CD4-positive, alpha-beta T cell treated with Interferon alpha-2 for 1 hour (primary cell): ENCODE data around the gene ZDHHC23.

Experiments used
- DNase-seq, 2 donors: peaks; one replicate each; pipeline ENCODE4 v3.0.0-alpha.2; 2020 to 2022

Gene ZDHHC23, protein sequence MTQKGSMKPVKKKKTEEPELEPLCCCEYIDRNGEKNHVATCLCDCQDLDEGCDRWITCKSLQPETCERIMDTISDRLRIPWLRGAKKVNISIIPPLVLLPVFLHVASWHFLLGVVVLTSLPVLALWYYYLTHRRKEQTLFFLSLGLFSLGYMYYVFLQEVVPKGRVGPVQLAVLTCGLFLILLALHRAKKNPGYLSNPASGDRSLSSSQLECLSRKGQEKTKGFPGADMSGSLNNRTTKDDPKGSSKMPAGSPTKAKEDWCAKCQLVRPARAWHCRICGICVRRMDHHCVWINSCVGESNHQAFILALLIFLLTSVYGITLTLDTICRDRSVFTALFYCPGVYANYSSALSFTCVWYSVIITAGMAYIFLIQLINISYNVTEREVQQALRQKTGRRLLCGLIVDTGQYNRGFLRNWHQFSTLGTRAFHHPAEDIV

DNA sequence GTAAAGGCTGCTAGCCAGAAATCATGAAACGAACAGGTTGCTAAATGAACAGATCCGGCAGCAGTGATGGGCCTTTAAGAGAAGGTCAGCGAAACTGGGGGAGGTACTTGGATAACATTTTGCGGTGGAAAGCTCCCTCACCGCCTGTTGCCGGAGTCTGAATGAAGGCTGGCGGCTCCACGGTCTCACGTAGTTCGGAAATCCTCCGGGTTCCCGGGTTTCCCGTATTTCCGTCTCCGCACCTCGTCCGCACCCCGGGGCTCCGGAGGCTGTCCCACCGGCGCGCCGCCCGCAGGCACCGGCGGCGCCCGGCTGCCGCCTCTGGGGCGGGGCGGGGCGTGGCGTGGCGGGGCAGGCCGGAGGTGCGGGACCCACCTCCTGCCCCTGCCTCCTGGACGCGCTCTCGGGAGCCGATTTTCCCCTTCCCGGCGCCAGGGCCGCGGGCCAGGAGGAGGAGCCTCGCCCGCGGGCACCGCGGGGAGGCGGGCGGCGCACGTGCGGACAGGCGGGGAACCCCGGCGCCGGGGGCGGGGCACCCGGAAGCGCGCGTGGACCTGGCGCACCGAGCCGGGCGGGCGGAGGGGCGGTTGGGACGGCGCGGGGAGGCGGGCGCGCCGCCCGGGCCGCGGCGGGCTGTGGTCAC, at the start of gene ZDHHC23:
ZDHHC23 (plus strand) TSS at position 642 of the 643 bp plus-strand sequence. CDS start 790 bp downstream, outside the sequence.
- DNase-seq: peak; percentile 52 to 79

DNA sequence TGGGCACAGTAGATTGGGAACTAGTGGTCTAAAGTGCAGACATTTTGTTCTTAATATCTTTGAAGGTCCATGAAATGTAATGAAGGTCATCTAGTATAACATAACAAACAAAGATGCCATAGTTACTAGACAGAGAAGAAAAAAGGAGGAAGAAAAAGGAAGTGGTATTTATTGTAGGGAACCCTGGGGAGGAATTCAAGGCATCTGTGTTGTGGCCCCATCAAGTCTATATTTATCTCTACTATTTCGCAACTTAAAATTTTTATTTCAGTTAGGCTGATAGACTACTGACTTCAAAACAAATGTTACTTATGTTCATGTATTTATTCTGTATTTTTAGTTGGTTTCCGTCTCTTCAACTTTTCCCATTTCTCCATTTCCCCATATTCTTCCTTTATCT, 48.9 kb upstream of the ZDHHC23 start:
- no peak for DNase-seq

DNA sequence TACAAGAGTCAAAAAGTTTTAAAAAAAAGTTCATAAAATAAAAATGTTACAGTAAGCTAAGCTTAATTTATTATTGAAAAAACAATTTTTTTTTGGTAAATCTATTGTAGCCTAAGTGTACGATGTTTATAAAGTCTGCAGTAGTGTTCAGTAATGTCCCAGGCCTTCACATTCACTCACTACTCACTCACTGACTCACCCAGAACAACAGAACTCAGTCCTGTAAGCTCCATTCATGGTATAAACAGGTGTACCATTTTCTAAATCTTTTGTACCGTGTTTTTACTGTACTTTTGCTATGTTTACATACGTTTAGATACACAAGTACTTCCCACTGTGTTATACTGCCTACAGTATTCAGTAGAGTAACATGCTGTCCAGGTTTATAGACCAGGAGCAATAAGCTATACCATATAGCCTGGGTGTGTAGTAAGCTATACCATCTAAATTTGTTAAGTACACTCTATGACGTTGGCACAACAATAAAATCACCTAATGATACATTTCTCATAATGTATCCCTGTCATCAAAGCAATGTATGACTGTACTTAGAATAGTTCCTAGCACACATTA, 41.2 kb upstream of the ZDHHC23 start:
- DNase-seq: no peak

DNA sequence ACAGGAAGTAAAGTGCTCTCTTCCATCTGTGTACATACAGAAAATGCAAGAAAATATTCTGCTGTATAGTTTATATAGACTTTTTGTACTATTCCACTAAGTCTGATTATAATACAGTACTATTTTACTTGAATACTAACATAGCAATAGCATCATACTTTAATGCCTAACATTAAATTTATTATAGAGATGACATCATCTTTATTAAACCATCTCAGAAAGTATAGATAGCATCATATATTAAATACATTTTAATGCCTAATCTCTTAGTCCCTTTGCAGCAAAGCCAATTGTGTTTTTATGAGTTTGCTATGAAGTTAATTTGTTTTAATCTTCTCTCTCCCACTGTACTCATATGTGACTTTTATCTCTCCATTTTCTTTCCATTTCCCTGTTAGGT, 39.7 kb upstream of the ZDHHC23 start:
- no peak for DNase-seq

DNA sequence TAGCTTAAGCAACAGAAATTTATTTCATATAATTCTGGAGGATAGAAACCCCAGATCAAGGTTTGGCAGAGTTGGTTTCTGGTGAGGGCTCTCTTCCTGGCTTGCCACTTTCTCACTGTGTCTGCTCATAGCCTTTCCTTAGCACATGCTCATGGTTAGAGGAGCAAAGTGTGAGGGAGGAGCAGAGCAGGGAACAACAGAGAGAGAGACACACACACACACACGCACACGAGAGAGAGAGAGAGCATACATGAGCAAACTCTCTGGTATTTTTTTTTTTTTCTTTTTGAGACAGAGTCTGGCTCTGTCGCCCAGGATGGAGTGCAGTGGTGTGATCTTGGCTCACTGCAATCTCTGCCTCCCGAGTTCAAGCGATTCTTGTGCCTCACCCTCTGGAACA, 36.8 kb upstream of the ZDHHC23 start:
- DNase-seq: no peak

DNA sequence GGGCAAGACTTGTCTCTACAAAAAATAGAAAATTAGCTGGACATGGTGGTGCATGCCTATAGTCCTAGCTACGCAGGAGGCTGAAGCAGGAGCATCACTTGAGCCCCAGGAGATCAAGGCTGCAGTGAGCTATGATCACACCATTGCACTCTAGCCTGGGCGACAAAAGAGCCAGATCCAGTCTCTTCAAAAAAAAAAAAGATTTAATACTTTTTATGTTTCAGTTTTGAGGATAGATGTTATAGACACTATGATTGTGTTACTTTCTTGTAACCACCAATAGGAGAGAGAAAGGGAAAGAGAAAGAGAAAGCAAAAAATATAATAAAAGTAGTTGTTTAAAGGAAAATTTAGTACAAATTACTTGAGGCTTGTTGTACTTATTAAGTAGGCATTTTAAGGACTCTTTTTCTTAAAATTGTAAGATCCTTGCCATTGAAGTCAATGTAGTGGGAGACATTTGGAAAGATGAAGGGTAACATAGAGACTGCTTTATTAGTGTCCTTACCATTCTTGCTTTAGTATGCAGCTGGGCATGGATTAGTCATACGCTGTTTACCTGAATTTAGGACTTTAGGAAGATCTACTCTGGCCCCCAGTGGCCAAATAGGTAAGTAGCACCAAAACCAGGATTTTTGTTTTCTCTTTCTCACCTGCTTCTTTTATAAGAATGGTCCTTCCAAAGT, 35.1 kb upstream of the ZDHHC23 start:
- peak; percentile 5 to 67 for DNase-seq

DNA sequence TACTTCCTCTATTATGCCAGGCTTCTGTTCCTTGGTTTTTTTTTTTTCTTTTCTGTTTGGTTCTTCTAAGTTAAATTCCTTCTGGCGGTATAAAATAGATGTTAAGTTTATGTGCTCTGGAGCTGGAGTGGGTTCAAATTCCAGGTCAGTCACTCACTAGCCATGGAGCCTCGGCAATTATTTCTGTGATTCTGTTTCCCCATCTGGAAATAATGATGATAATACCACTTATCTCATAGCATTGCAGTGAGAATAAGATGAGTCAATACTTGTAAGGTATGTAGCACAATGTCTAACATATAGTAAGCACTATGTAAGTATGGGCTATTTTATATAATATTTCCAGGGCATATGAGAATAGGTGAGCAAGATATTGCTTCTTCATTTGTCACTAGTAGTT, 33.2 kb upstream of the ZDHHC23 start:
- DNase-seq: no peak

DNA sequence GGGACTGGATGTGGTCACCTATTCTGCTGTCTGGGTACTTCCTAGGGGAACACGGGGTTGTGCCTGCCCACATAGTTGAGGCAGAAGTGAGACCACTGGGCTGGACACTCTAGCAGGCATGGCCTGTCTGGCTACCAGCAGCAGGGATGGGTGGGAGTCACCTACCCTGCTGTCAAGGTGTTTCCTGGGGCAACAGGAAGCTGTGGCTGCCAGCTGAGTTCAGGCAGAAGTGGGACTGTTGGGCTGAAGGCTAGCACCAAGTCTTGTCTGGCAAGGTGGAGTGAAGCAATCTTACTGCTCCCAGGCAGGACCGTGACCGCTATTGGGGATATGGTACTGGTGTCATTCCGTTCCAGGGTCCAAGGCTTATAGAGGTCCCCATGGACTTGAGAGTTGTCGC, 20.3 kb upstream of the ZDHHC23 start:
- no peak for DNase-seq

DNA sequence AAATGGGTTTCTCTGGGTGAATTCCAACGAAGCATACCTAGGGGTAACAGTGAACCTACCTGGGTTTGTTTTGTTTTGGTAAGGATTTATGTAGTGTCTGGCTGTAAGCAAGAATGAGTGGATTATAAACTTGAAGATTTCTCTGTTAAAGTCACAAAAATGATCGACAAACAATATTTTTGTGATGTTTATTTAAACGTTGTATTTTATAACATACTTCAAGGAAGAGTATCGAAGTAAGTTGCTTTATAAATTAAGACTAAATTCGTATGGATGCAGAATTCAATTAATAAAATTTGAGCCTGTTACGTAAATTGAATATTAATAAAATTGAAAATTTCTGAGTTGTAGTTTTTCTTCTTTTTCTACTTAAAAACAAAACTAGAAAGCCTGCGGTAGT, 982 bp upstream of the ZDHHC23 start:
- no peak for DNase-seq

DNA sequence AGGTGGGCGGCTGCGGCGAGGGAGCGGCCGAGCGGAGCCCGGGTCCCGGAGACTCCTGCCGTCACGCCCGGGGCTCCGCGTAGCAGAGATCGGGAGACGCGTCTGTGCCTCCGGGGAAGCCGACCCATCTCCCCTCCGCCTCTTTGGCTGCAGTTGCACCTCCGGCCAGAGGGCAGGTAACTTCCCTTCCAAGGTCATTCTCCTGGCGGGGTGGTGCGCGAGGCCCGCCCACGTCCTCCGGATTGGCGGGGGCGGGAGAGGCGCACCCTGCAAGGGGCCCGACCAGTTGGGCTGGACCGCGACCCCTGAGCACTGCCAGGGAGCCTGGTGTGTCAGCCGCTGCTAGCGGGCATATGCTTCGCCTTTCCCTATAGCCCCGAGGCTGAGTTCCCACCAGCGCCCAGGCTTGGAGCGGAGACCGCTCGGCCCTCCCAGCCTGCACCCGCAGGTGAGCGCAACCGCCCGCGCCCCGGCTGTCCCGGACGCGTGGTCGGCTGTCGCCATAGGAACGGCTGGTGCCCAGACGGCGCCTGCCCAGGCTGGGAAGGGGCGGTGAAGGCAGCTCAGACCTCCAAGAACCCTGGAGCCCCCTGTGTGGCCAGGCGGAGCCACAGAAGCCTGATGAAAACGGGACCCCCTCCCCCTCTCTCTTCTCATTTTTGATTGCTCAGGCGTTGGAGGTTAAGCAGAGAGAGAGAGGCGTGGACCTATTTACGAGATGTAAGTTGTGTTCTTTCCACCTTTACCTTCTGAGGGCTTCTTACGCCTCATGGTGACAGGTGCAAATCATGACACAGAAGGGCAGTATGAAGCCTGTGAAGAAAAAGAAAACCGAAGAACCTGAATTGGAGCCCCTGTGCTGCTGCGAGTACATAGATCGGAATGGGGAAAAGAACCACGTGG, 453 bp downstream of the ZDHHC23 start:
- peak; percentile 7 to 31 for DNase-seq

DNA sequence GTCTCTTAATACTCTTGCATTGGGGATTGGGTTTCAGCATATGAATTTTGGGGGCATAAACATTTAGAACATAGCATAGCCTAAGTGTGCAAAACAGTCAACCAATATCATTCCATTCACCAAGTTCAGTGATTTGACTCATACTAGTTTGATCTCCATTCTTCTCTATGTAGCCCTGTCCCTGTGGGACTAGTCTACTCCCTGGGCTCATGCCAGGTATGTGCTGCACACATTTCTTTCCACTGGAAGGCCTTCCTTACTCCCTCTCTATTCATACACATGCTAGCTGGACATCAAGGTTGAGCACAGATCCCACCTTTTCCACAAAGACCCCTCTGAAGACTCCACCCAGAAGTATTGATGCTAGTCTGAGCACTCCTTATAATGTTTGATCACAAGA, 5.1 kb downstream of the ZDHHC23 start:
- DNase-seq: no peak

DNA sequence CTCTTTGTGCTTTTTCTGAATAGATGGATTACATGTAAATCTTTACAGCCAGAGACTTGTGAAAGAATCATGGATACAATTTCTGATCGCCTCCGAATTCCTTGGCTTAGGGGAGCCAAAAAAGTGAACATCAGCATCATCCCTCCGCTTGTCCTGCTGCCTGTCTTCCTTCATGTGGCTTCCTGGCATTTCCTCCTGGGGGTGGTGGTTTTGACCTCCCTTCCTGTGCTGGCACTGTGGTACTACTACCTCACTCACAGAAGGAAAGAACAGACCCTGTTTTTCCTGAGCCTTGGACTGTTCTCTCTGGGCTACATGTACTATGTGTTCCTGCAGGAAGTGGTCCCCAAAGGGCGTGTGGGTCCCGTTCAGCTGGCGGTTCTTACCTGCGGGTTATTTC, 5.9 kb downstream of the ZDHHC23 start:
- no peak for DNase-seq

DNA sequence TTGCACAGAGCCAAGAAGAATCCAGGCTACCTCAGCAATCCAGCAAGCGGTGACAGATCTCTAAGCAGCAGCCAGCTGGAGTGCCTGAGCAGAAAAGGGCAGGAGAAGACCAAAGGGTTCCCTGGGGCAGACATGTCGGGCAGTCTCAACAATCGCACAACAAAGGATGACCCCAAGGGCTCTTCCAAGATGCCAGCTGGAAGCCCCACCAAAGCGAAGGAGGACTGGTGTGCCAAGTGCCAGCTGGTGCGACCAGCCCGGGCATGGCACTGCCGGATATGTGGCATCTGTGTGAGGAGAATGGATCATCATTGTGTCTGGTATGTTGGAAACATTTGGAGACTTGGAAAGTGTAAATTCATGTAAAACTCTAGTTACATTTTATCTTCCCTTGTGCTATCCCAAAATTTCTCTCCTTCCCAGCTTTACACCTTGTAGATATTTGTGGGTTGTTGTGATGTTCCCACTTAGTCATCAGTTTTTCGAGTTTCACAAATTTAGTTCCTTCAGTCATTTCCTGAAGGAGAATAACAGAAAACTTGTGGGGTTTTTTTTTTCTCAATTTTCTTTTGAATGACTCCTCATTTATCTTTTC, 6.4 kb downstream of the ZDHHC23 start:
- DNase-seq: no peak

DNA sequence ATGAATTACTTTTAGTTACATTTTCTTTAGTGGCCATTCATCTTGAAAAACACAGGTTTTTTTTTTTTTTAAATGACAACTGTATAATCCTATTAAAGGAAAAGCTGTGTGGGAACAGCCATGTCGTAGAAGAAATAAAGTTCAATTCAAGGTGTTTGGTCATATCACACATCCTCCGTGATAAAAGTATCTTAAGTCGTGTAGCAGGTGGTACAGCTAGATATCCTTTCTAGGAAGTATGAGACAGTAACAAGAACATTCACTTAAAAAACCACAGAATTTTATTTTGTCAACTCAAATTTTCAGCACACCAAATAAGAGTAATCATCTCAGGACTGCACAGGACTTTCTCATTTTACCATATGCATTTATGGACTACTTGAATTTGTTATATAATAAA, 16.1 kb downstream of the ZDHHC23 start:
- DNase-seq: no peak

DNA sequence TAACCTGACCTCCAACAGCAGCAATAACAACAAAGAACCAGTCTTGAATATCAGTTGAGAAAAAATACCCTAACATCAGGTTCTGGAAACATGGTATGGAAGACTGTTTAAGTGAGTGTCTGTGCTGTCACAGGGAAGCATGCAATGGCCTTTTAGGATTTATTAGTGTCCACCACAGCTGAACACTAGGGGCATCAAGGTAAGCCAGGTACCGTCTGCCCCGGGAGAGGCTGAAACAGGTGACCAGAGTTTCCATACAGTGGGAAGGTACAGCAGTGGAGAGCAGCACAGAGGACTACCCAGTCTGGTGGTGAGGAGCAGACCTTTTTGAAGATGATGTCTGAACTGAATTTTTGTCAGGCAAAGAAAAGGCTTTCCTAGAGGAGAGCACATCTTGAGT, 18.4 kb downstream of the ZDHHC23 start:
- DNase-seq: no peak

DNA sequence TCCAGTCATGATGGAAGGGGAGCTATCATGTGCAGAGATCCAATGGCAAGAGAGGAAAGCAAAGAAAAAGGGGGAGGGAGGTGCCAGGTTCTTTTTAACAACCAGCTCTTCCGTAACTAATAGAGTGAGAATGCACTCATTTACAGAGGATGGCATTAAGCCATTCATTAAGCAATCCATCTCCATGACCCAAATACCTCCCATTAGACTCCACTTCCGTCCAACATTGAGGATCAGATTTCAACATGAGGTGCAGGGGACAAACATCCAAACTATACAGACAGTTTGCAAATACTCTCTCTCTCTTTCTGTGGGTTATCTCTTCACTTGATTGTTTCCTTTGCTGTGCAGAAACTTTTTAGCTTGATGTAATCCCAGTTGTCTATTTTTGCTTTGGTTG, 21.2 kb downstream of the ZDHHC23 start:
- DNase-seq: no peak

DNA sequence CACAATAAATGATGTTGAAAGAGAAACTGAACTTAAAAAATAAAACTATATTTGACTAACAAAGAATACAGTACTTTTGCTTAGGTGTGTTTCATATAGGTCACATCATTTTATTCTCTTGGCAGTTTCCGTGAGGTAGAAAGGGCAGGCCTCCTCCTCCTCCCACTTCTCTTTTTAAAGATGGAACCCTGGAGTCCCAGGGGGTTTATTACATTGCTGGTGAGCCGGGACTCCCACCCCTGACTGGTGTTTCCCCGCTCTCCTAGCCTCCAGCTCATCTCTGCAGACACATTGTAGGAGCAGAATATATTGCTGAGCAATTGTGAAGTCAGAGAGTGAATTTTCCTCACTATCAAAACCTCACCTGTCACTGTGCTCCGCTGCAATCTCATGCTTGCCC, 30.0 kb downstream of the ZDHHC23 start:
- no peak for DNase-seq

DNA sequence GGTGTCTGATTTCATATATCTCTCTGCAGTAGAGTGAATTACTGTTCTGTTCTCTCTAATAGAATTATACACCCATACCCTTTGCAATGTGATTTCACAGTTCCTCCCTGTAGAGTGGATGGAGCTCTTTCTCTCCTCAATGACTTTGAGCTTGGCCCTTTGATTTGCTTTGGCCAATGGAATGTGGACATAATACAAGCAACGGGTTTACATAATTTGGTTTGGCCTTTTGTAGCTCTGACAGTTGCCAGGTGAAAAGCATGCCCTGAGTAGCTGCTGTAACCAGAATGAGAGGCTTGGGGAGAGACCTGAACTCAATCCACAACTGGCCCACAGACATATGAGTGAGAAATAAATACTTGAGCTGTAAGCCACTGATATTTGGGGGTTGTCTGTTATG, 32.1 kb downstream of the ZDHHC23 start:
- no peak for DNase-seq

DNA sequence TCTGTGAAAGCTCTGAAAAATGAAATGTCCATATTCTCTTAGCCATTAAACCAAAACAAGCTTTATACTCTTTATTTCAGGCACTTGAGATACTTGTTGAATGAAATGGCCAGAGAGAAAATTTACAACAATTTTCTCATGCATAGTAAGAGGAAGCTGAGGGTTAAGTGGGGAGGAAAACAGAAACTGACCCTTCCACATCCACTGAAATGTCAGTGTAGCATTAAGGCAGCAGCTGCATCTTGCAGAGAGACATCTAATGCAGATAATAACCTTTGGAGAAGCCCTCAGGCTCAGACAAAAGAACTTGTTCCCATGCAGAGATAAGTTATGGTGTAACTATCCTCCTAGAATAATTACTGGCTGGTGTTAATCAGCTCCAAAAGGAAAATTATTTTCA, 34.0 kb downstream of the ZDHHC23 start:
- no peak for DNase-seq

DNA sequence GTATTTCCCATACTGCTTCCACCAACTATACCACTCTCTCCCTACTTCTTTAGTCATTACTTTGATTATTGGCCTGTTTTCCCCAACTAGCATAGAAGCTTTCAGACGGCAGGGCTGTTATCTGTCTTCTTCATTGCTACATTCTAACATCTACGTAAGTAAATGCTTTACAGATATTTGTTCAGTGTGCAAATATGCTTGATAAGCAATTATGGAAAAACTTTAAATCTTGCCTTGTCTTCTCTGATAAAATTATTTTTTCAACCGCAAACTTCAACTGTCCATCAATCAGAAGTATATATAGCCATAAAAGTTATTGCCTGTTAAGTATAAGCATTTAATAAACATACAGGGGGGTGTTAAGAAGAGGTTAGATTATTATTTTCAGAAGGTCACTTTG, 35.7 kb downstream of the ZDHHC23 start:
- DNase-seq: no peak

DNA sequence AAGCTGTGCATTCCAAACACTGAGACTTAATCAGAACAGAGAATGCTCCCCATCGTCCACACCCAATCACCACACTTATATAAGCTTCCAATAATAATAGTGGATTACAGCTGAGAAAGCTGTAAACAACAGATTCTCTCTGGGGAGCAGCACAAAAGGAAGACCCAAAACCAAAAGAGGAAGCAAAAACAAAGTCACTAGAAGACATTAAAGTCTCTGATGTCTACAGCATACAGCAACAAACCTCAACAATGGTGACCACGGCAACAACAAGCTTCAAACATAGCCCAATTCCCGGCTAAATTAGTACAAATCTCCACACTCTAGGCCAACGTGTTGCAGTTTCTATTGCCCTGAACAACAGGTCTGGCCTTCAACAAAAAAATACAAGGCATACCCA, 37.7 kb downstream of the ZDHHC23 start:
- peak; percentile 18 to 42 for DNase-seq

DNA sequence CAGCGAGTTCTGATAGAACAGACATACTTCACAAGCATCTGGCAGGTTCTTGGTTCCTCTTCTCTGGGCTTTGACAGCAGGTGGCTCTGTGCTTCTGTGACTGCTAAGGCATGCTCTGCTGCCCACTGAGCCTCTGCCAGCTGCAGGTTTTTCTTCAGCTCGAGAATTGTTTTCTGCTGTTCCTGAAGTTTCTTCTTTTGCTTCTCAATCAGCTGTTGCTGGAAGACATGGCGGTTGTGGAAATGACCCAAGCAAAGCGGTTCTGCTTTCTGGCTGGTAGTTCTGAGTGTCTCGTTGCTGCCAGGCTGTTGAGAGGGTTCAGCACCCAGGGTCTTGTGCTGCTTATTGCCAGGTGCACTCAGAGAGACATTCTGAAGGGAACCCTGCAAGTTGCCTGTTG, 57.7 kb downstream of the ZDHHC23 start:
- DNase-seq: peak in 1 of 2 donors; percentile 64
